GM19468 (cell line): ENCODE data around the gene PHLPP2.
"Not testable (repeated sequence)": the region's sequence is repeated elsewhere in the genome, so short reads cannot be mapped to it uniquely, and the experiment has no call there.

Experiments
- ATAC-seq: cut with Tn5 transposase; IDR thresholded peaks from one replicate; pipeline ENCODE4 v1.9.1; 2021; ENCODE audit warnings: mild to moderate bottlenecking, moderate library complexity, moderate number of reproducible peaks; ENCODE audit not compliant: unreplicated experiment; ENCODE audit errors: extremely low read depth

Gene PHLPP2

DNA sequence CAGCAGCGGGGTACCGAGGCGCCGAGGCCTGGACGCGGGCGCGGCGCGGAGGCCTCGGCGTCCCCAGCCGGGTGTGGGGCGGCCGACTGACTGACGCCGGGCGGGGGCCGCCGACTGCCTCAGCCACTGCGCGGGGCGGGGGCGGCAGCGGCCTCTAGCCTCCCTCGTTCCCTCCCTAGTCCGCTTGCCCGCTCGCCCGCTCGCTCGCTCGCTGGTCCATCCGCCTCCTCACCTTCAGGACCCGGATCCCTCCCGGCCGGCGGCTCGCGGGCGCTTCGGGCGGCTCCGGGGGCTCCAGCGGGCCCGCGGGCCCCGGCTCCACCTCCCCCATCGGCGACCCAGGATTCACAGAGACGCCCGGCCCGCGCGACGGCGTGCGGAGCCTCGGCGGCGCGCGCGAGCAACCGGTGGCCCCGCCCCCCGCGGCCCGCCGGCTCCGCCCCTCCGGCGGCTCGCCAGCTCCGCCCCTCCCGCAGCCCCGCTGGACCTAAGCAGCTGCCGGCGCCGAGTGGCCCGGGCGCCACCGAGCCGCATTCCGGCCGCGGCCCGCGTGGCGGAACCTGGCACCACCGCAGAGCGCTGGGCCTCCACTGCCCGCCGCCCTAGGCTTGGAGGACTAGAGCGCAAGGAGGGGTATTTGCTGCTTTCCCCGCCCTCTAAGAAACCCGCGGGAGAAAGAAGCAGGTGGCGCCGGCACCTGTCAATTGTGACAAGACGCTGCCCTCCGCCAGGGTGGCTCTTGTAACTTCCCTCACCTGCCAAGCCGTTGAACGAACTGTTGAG, 773 bp downstream of the PHLPP2 start:
- ATAC-seq: peak; percentile 59

DNA sequence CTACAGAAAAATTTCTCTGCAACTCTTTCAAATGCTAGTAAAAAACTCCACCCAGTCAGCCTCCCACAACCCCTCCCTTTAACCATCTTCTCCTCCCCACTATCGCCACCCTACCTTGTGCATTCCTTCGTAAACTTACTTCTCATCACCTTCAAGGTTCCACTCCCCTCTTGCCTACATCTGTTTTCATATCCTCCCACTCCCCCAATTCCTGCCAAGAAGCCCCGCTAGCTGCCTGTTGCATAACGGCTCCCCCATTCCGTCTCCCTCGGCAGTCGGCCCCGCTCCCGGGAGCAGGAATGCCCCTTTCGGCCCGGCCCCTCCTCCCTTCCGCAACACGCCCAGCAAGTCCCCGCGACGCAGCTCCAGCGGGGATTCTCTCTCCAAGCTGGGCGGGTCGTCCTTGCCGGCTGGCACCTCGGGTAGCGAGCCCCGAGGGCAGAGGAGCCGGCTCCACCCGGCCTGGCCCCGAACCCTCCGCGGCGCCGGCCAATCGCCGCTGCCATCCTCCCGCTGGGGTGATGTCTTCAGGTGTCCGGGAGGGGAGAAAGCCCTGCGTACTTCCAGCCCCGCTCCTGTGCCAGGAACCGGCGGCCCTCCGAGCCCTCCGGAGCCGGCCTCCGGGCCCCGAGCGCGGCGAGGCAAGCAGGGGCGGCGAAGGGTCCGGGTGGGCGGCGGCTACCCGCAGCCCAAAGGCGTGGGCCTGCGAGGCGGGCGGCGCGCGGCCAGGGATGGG, 1.5 kb downstream of the PHLPP2 start:
- ATAC-seq: peak; percentile 41

DNA sequence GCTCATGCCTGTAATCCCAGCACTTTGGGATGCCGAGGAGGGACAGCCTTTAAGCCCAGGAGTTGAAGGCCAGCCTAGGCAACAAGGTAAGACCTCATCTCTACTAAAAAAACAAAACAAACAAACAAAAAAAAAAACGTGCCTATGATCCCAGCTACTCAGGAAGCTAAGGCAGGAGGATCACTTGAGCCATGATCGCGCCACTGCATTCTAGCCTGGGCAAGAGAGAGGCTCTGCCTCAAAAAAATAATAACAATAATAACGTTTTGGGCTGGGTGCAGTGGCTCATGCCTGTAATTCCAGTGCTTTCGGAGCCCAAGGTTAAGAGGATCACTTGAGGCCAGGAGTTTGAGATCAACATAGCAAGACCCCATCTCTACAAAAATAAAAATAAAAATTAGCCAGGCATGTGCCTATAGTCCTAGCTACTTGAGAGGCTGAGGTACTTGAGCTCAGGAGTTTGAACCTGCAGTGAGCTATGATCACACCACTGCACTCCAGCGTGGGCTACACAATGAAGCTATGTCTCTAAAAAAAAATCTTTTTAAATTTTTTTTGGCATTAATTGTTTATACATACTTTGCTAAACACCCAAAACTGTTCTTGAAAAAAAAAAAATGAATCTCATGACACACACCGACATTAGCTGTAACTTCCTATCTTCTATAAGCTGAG, 3.3 kb downstream of the PHLPP2 start:
- no peak for ATAC-seq

DNA sequence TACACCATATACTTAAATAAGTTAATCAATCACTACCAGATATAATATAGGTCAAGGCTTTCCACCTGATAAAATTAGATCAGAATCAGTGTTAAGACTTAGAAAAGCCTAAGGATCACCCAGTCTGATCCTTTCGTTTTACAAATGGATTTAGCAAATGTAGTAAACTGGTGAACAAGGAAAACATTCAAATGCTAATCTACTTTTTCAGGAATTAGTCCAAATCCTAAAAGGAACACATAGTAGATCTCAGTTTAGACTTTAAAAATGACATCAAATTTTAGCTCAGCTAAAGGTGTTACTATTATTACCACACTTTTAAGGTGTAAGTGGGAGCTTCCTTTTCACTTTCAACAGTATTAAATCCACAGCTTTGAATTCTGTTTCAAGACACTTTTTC, 12.0 kb downstream of the PHLPP2 start:
- no peak for ATAC-seq

DNA sequence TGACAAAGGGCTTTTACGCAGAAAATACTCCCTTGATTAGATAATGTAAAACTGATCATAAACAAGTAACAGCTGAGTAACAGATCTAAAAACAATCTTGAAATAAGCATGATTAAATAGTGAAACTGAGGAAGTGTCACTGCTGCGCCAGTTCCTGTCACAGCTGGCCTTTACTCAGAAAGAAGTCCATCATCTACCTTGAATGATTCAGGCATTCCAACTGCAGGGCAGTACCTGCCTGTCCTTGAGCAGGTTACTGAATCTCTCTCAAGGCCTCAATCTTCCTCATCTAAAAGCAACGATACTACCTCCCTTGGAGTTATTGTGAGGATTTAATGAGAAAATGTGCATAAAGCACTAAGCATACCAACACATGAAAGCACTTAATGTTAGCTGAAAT, 12.7 kb downstream of the PHLPP2 start:
- ATAC-seq: no peak

DNA sequence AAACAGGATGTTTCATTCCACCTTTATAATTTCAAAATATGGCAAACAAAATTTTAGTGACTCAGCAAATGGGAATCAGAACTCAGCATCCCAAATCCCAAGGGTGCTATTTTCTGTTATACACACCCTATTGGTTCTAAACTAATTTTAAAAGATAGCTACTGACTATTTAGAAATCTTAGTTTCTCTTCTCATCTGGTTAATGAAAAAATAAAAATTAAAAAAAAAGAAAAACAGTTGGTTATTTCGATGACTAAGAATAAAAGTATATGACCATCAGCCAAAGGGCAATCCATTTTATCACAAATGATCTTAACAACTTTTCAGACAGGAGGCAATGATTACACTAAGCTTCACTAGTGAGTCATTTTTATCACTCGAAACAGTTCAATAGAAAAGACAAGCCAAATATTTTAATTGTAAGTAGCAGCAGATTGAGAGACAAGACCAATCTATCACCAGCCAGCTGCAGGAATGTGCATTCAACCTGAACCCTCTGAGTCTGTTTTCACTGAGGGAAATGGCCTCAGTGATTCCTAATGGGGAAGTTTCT, 15.2 kb downstream of the PHLPP2 start:
- ATAC-seq: no peak

DNA sequence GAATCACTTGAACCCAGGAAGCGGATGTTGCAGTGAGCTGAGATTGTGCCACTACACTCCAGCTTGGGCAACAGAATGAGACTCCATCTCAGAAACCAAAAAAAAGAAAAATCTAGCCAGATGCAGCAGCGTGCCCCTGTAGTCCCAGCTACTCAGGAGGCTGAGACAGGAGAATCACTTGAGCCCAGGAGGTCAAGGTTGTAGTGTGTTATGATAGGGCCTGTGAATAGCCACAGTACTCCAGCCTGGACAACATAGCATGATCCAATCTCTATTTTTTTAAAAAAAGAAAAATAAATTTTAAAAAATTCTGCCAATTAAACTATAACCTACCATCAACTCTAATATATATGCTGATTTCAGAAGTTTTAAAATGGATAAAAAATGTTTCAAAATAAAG, 15.8 kb downstream of the PHLPP2 start:
- no peak for ATAC-seq

DNA sequence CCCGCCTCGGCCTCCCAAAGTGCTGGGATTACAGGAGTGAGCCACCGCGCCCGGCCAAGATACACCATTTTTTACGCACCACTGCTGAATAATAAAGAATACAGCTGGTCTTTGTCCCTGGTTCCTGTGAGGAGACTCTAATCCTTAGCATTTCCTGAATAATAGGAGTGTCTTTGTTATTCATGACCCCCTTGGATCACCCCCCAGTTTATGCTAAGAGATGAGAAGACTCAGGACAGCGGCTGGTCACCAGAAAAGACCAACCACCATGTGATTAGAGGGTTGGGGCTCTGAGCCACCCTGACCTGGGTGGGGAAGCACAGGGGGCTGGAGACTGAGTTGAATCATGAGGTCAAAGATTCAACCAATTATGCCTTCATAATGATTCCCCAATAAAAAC, 17.3 kb downstream of the PHLPP2 start:
- ATAC-seq: no peak

DNA sequence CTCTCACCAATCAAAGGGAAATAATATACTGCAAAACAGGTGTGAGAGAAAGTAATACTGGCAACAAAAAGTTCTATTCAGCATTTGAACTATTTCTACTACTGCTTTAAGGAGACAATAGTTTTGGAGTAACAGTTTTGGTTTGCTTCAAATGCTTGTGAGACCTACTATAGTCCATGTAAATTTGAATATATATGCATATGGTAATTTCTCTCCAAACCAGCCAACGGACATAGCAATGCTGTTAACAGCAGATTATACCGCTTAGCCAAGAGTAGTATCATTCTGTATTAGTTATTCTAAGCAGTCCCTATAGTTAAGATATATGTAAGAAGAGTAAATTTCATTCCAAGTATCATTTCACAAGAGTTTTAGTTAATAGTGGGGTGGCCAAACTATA, 18.5 kb downstream of the PHLPP2 start:
- no peak for ATAC-seq

DNA sequence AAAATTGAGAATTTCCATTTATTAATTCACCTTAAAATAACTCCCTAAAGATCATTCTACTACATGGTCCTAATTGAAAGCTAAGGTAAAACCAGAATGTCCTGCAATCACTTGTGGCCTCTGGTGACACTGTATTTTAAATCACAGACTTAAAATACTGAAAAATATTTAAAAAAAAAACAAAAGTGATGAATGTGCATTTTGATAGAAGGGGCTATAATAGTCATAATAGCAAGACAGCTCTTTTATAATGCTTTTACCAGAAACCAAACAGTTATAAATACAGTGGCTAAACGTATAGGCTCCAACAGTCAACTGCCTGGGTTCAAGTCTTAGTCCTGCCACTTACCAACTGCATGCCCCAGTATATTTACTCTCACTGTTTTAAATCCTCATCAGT, 21.2 kb downstream of the PHLPP2 start:
- ATAC-seq: no peak

DNA sequence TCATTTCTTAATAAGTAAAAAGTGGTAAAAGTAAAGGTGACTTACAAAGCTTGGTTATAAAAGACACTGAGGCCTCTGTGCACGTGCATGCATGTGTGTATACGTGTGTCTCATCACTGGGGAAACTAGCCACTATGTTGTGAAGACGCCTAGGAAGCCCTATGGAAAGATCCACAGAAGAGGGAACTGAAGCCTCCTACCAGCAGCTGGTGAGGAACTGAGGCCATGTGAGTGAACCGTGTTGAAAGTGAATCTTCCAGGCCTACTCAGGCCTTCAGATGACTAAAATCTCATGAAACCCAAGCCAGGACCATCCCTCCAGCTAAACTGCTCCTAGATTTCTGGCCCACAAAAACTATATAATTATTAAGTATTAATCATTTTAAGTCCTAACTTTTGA, 23.7 kb downstream of the PHLPP2 start:
- no peak for ATAC-seq

DNA sequence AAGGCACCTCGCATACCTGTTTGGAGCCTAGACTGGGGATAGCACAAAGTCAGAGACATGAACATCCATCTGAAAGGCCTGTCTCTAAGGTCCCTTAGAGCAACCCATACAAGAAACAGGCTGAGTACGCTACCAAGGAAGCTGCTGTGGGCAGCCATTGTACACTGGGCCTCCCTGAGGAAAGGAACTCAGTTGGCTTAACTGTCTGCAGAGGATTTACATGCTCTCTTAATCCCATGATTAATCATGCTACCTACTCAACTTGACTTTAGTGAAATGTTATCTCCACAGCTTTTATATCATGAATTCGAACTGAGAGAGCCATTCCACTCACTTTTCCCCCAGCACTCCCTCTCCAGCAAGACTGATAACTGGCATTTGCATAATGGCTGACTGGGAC, 26.0 kb downstream of the PHLPP2 start:
- ATAC-seq: no peak

DNA sequence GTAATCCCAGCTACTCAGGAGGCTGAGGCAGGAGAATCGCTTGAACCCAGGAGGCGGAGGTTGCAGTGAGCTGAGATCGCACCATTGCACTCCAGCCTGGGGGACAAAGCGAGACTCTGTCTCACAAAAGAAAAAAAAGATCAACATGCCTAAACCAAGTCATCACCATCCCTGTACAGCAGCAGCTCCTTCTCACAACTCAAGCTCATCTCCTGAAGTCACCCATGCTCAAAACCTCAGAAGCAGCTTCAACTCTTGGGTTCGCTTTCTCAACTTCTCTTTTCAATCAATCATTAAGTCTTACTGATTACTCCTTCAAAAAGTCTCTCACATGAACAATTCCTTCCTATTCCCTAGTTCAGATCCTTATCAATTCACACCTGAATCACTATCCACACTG, 31.3 kb downstream of the PHLPP2 start:
- ATAC-seq: no peak

DNA sequence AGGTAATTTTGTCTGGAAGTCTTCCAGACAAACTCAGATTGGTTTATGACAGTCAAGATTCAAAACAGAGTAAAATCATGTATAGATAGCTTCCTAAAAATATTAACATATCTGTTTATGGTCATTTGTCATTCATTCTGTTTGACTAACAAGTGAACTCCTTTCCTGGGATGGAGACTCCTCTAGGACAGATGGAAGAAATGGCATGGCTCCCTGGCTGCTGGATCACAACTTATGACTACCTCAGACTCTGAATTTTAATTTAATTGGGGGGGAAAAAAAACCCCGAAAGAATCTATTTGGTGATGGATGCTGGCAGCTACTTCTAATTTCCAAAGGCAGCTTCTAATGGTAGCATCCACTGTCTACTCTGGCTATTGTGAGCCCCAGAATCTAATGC, 34.6 kb downstream of the PHLPP2 start:
- no peak for ATAC-seq

DNA sequence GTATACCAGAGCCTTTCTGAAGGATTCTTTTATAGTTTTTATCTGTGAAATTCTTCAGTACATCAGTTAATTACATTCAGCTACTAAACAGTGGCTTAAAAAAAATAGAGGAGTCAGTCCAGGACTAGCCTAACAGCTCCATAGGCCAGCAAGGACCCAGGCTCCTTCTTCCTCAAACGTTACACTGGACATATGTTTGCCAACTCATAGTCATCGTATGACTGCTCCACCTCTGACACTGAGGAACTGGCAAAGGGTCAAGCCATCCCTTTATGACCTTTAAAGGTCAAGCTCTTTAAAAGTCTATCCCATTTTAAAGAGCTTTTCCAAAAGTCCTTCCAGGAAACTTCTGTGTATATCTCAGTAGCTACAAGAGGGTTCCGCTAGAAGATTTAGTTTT, 36.6 kb downstream of the PHLPP2 start:
- no peak for ATAC-seq

DNA sequence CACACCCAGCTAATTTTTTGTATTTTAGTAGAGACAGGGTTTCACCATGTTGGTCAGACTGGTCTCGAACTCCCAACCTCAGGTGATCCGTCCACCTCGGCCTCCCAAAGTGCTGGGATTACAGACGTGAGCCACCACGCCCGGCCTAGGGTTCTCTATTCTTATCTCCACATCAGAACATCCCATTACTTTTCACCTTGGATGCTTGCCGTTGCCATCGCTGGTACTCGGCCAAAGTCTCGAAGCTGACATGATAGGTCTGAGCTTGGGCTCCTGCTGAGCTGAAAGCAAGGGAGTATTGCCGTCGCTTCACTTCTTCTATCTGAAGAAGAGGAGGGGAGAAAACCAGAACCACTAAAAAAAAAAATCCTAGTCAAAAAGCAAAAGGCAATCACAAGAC, 40.2 kb downstream of the PHLPP2 start:
- ATAC-seq: not testable (repeated sequence)

DNA sequence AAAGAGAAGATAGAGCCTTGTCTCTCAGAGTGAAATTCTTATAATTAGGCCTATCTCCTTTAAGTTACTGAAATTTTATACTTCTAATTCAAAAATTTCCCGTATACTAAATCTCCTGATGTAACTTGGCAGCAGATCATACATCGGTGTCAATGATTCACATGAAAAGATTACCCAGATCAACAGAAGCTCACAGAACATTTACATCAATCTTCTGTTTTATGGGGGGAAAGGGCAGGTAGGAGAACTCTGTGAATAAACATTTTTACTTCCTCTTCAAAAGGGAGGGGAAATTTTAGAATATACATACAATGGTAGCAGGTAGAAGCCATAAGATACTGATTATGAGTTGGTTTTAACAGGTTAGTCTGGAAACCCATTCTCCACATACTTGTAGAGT, 43.1 kb downstream of the PHLPP2 start:
- no peak for ATAC-seq

DNA sequence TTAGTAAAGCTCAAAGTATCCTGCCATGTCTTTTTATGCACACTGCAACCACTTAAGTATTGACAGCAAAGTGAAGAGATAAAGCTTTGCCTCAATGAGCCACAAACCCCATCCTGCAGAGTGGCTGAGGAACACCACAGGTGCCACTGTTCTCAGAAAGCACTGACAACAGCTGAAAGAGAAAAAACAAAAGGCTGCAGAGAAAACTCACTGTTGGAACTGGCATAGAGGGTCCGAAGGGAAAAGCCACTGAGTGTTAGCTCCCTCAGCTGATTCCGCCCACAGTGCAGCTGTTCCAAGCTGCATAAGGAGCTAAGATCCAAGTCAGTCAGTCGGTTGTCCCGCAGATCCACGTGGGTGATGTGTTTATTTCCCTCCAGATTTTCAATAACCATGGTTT, 48.3 kb downstream of the PHLPP2 start:
- no peak for ATAC-seq

DNA sequence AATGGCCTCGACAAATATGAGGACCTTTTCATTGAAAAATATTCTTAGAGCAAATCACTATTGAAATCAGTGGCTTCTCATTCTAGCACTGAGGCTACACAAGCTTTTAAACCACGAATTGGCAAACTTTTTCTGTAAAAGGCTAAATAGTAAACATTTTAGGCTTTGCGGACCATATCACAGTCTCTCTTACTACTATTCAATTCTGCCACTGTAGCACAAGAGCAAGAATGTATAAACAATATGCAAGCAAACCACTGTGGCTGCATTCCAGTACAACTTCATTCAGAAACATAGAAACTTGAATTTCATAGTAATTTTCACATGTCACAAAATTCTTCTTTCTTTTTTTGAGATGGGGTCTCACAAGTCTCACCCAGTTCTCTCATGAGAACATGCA, 49.1 kb downstream of the PHLPP2 start:
- ATAC-seq: no peak

DNA sequence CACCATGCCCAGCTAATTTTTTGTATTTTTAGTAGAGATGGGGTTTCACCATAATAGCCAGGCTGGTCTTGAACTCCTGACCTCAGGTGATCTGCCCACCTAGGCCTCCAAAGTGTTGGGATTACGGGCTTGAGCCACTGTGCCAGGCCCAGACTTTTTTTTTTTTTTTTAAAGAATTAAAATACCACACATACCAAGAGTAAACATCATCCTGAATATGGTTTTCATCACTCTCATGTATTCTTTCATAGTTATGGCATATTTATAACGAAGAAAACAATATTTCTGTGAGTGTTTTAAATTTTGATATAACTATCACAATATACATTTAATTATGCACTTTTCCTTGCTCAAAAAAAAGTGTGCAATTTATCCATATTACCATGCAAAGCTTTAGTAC, 50.3 kb downstream of the PHLPP2 start:
- ATAC-seq: no peak

DNA sequence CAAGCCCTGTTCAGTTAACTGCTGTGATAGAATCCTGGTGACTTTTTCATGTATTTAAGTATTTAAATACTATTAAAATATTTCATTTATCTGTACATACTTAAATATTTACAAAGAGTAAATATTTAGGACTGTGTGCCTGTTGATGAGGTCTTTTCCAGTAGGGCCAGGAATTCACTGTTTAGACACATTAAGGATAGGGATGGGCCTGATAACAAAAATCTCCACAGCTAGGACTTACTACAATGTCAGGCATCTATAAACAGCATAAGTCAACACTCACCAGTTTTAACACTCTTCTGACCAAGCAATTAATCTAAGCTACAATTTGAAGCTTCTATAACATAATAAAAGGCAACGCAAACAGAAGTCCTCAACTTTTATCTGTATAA, 50.9 kb downstream of the PHLPP2 start:
- ATAC-seq: no peak
